HFF-Myc (cell line): ENCODE data around the gene KCNK2.

Experiments
- DNase-seq: peaks from one replicate; pipeline ENCODE4 v3.0.0-alpha.2; 2011; ENCODE audit warnings: low read depth; ENCODE audit errors: extremely low read depth
- H3K4me3 ChIP-seq: replicated peaks from 2 replicates; pipeline ENCODE4 v1.5.1; 2011; ENCODE audit warnings: low read depth, mild to moderate bottlenecking, control low read depth, low read length
- TF ChIP-seq, protein P1 (sequence below): IDR thresholded peaks from 2 replicates; pipeline ENCODE4 v1.5.1; 2012; ENCODE audit warnings: mild to moderate bottlenecking, low read depth, low read length, control low read depth; ENCODE audit errors: missing control alignments

KCNK2 gene

DNA sequence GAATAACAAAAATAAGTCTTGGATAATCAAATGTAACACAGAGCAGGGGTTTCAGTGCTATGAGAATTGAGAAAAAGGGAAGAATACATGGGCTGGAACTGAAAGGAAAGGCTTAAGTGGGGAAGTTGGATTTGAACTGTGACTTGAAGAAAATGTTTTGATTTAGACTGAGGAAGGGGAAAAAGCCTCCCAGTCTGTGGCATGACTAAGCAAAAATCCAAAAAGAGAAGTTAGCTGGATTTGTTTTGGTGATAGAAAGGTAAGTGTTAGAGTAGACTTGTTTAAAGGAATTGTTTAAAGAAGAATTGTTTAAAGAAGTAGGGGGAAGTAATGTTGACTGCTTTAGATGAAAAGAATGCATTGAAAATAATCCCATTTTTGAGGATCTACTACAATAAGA is 46.0 kb downstream of the KCNK2 start:
- TF ChIP-seq, protein P1, sequence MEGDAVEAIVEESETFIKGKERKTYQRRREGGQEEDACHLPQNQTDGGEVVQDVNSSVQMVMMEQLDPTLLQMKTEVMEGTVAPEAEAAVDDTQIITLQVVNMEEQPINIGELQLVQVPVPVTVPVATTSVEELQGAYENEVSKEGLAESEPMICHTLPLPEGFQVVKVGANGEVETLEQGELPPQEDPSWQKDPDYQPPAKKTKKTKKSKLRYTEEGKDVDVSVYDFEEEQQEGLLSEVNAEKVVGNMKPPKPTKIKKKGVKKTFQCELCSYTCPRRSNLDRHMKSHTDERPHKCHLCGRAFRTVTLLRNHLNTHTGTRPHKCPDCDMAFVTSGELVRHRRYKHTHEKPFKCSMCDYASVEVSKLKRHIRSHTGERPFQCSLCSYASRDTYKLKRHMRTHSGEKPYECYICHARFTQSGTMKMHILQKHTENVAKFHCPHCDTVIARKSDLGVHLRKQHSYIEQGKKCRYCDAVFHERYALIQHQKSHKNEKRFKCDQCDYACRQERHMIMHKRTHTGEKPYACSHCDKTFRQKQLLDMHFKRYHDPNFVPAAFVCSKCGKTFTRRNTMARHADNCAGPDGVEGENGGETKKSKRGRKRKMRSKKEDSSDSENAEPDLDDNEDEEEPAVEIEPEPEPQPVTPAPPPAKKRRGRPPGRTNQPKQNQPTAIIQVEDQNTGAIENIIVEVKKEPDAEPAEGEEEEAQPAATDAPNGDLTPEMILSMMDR: no peak
- no peak overlapping the region for H3K4me3 ChIP-seq
- DNase-seq: no peak

GRCh38 chr1:215131291-215131690 is 48.8 kb downstream of the KCNK2 start:
- TF ChIP-seq, protein P1: no peak
- no peak for DNase-seq
- no peak overlapping the region for H3K4me3 ChIP-seq

- no peak overlapping the region for H3K4me3 ChIP-seq
- no peak for DNase-seq
- TF ChIP-seq, protein P1: no peak
Observed at GRCh38 chr1:215132156-215132555, 49.6 kb downstream of the KCNK2 start.

- DNase-seq: no peak
Observed at GRCh38 chr1:215133532-215133931, 51.0 kb downstream of the KCNK2 start.

GRCh38 chr1:215137985-215138384 is 55.4 kb downstream of the KCNK2 start:
- H3K4me3 ChIP-seq: no peak overlapping the region
- no peak for DNase-seq
- TF ChIP-seq, protein P1: no peak

More at GRCh38 chr1:215133532-215133931, 51.0 kb downstream of the KCNK2 start:
- TF ChIP-seq, protein P1: no peak
- H3K4me3 ChIP-seq: no peak overlapping the region

DNA sequence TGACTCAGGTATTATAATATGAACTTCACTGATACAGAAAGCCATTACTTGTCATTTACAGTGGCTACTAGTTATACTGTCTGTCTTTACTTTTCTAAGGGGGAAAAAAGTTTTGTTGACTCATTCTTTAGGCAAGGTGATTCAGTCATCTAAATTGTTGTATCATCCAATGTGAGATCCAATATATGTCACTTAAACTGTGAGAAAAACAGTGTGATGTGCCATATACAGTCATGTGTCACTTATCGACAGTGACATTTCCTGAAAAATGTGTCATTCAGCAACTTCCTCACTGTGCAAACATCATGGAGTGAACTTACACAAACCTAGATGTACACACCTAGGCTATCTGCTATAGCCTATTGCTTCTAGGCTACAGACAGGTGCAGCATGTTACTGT is 57.6 kb downstream of the KCNK2 start:
- DNase-seq: no peak
- TF ChIP-seq, protein P1: no peak
- no peak overlapping the region for H3K4me3 ChIP-seq

- TF ChIP-seq, protein P1: no peak
- no peak for DNase-seq
- no peak overlapping the region for H3K4me3 ChIP-seq
Observed at GRCh38 chr1:215141460-215141859, 58.9 kb downstream of the KCNK2 start.
